Keratinocyte (primary cell): ENCODE results near the gene TRMT2B.

ENCODE experiments used
- CTCF ChIP-seq, 3 experiments: IDR thresholded peaks in 1 of 3; conservative IDR thresholded peaks in 1 of 3; optimal IDR thresholded peaks in 1 of 3; 2 replicates in 2 of 3; 3 replicates in 1 of 3; pipeline versions ENCODE3 to v1.5.1; 2011; ENCODE audit warnings: low read length in 3 of 3, mild to moderate bottlenecking in 3 of 3, moderate library complexity in 2 of 3, control low read depth in 1 of 3, inconsistent platforms in 1 of 3; ENCODE audit not compliant: insufficient read depth in 2 of 3; ENCODE audit errors: extremely low read depth in 1 of 3
- EZH2 ChIP-seq: IDR thresholded peaks from one replicate; pipeline ENCODE4 v1.6.1; 2012; ENCODE audit warnings: inconsistent platforms, mild to moderate bottlenecking, low read length, moderate library complexity

GRCh38 chrX:100984818-100985217 is 67.1 kb downstream of the TRMT2B start:
- TF ChIP-seq CTCF (optimal IDR thresholded peaks at IDR 0.05 in 1 of 3, IDR thresholded peaks at IDR 0.05 in 1 of 3, conservative IDR thresholded peaks at IDR 0.05 in 1 of 3; ENCODE audit: extremely low read depth in 1 of 3, insufficient read depth in 2 of 3, low read length in 3 of 3) (no peak), EZH2 (no peak)
